GM23338 (cell line): ENCODE data around the gene STK16. TPM values are rescaled to one million over a fixed set of nuclear protein-coding genes. Genes with fewer than 3 reads are reported as not detected.

ENCODE experiments used
- ATAC-seq: fragments of 200-7000 bp; cut with Tn5 transposase; 3 replicates; pipeline ENCODE4 v1.9.1; 2020
- DNase-seq: peaks from one replicate; pipeline ENCODE4 v3.0.0-alpha.2; 2015; ENCODE audit warnings: low spot score
- H2AFZ ChIP-seq: fragments of 200-600 bp; sonication (generic); 2 replicates; pipeline ENCODE4 v1.8.0; 2016; ENCODE audit warnings: antibody characterized with exemption, mild to moderate bottlenecking, moderate library complexity
- H3F3A ChIP-seq: fragments of 200-600 bp; sonication (generic); replicated peaks from 2 replicates; pipeline ENCODE4 v1.8.0; 2017; ENCODE audit warnings: antibody characterized with exemption, mixed run types, low read depth
- H3K27ac ChIP-seq: fragments of 200-600 bp; sonication (generic); 2 replicates; pipeline ENCODE4 v1.6.1; 2016; ENCODE audit warnings: low read depth
- H3K27me3 ChIP-seq: fragments of 200-600 bp; sonication (generic); 2 replicates; pipeline ENCODE4 v1.8.0; 2016; ENCODE audit warnings: mild to moderate bottlenecking, mixed run types, moderate library complexity; ENCODE audit not compliant: insufficient read depth
- H3K36me3 ChIP-seq: fragments of 200-600 bp; sonication (generic); 2 replicates; pipeline ENCODE4 v1.8.0; 2016; ENCODE audit warnings: mild to moderate bottlenecking; ENCODE audit not compliant: insufficient read depth
- H3K4me1 ChIP-seq: fragments of 200-600 bp; sonication (generic); 2 replicates; pipeline ENCODE4 v1.8.0; 2016; ENCODE audit warnings: mild to moderate bottlenecking, moderate library complexity; ENCODE audit not compliant: insufficient read depth
- H3K4me2 ChIP-seq: fragments of 200-600 bp; sonication (generic); 2 replicates; pipeline ENCODE4 v1.7.1; 2017; ENCODE audit warnings: mixed run types
- H3K4me3 ChIP-seq: fragments of 200-600 bp; sonication (generic); 2 replicates; pipeline ENCODE4 v1.6.1; 2016; ENCODE audit warnings: mixed run types
- H3K79me2 ChIP-seq: fragments of 200-600 bp; sonication (generic); replicated peaks from 2 replicates; pipeline ENCODE4 v1.8.0; 2017; ENCODE audit warnings: mild to moderate bottlenecking; ENCODE audit not compliant: insufficient read depth
- H3K9me2 ChIP-seq: fragments of 200-600 bp; sonication (generic); 2 replicates; pipeline ENCODE4 v1.8.0; 2017; ENCODE audit not compliant: insufficient read depth
- H4K20me1 ChIP-seq: fragments of 200-600 bp; sonication (generic); replicated peaks from 2 replicates; pipeline ENCODE4 v1.8.0; 2017; ENCODE audit warnings: mild to moderate bottlenecking; ENCODE audit not compliant: insufficient read depth
- H3K27ac Mint-ChIP-seq: 2 replicates; pipeline ENCODE4 v1.8.0; 2020; ENCODE audit warnings: inconsistent platforms, mild to moderate bottlenecking, moderate library complexity, mixed read lengths
- H3K27me3 Mint-ChIP-seq: 3 replicates; pipeline ENCODE4 v1.8.0; 2022; ENCODE audit warnings: low read depth, mild to moderate bottlenecking, moderate library complexity, mixed read lengths, inconsistent platforms; ENCODE audit not compliant: insufficient read depth, poor library complexity
- H3K36me3 Mint-ChIP-seq: 3 replicates; pipeline ENCODE4 v1.8.0; 2021; ENCODE audit warnings: low read depth, mild to moderate bottlenecking, inconsistent platforms, moderate library complexity, mixed read lengths
- H3K4me1 Mint-ChIP-seq: 3 replicates; pipeline ENCODE4 v1.8.0; 2020; ENCODE audit warnings: mild to moderate bottlenecking, inconsistent platforms, mixed read lengths
- H3K4me3 Mint-ChIP-seq: 3 replicates; pipeline ENCODE4 v1.8.0; 2021; ENCODE audit warnings: moderate library complexity, mild to moderate bottlenecking, inconsistent platforms, mixed read lengths
- H3K9me3 Mint-ChIP-seq: 3 replicates; pipeline ENCODE4 v1.8.0; 2020; ENCODE audit warnings: moderate library complexity, mild to moderate bottlenecking, inconsistent platforms, mixed read lengths
- CREB1 ChIP-seq: fragments of 250-450 bp; sonication (Bioruptor Pico); IDR thresholded peaks from 2 replicates; pipeline ENCODE4 v1.5.0; 2020; ENCODE audit warnings: low read depth, mild to moderate bottlenecking, moderate library complexity
- ETS1 ChIP-seq: IDR thresholded peaks from 2 replicates; pipeline ENCODE4 v1.6.1; 2016; ENCODE audit warnings: antibody characterized with exemption
- EZH2 ChIP-seq: fragments of 200-600 bp; sonication (generic); IDR thresholded peaks from one replicate; pipeline ENCODE4 v1.8.0; 2017; ENCODE audit warnings: antibody characterized with exemption, mild to moderate bottlenecking, low read depth; ENCODE audit not compliant: unreplicated experiment
- JUNB ChIP-seq: IDR thresholded peaks from one replicate; pipeline ENCODE4 v1.6.1; 2016; ENCODE audit warnings: antibody characterized with exemption; ENCODE audit not compliant: unreplicated experiment
- ZNF114 ChIP-seq: fragments of 250-450 bp; sonication (Bioruptor Pico); IDR thresholded peaks from 2 replicates; pipeline ENCODE4 v1.5.0; 2020; ENCODE audit warnings: mild to moderate bottlenecking, moderate library complexity
- ZNF462 ChIP-seq: fragments of 250-450 bp; sonication (Bioruptor Pico); IDR thresholded peaks from 2 replicates; pipeline ENCODE4 v1.5.0; 2020; ENCODE audit warnings: mild to moderate bottlenecking, moderate library complexity
- polyA plus RNA-seq: library from polyadenylated mRNA; unstranded; fragments of >200 nt; fragmentation: Nextera tagmentation; extraction: Ambion mirVana; gene quantifications from 2 replicates; pipeline ENCODE4 v1.2.1, GENCODE V29; 2016
- total RNA-seq: library from RNA; depleted of rRNA; stranded (reverse); fragments of >200 nt; shearing (Covaris generic); gene quantifications from 2 replicates; pipeline ENCODE4 v1.2.3, GENCODE V29; 2014

STK16 gene
- total and polyA plus RNA-seq, 2 experiments from 2014 or later = 3.1 to 17.0 TPM

GRCh38 chr2:219234331-219234730 lies 10.9 kb upstream of the STK16 start (continued):
- TF ChIP-seq ZNF462 = no peak

GRCh38 chr2:219243291-219243761 lies 2.0 kb upstream of the STK16 start:
- Mint-ChIP-seq H3K9me3 (no peaks in the 10 kb centered on the region), H3K27me3 (peaks cover 8% of the 10 kb centered on the region), H3K36me3 (peaks cover 9% of the 10 kb centered on the region; the same call in 2 of the 3 replicates), H3K4me1 (peaks cover 10% of the 10 kb centered on the region), H3K27ac (no peak overlapping the region), H3K4me3 (peak overlapping the region; percentile 37; the same call in 1 of the 3 replicates)
- Histone ChIP-seq H2AFZ (peak overlapping the region; percentile 59; the same call in 1 of the 2 replicates), H3K4me1 (peaks cover 8% of the 10 kb centered on the region), H3K36me3 (no peaks in the 10 kb centered on the region), H3K4me3 (peak overlapping the region; percentile 23; the same call in 1 of the 2 replicates), H3K9me2 (no peaks in the 10 kb centered on the region), H3K79me2 (0 out of 2 replicates have a peak, but pooled peaks cover 4% of the 10 kb centered on the region), H3F3A (no peaks in the 10 kb centered on the region), H3K27ac (no peak overlapping the region), H3K4me2 (no peak overlapping the region), H4K20me1 (no peaks in the 10 kb centered on the region), H3K27me3 (no peaks in the 10 kb centered on the region)
- ATAC-seq (peak; percentile 3; the same call in 1 of the 3 replicates), DNase-seq (peak; percentile 54)
- no peak for TF ChIP-seq JUNB
- no peak for TF ChIP-seq ZNF114 (CRISPR knock-in tag)
- no peak for TF ChIP-seq ZNF462
- no peak for TF ChIP-seq EZH2
- TF ChIP-seq ETS1 = no peak
- TF ChIP-seq CREB1 (CRISPR knock-in tag) = no peak
